MM.1S (cell line): ENCODE results near the gene SLC6A12.

Source experiments
- DNase-seq: peaks from one replicate; pipeline ENCODE4 v3.0.0-alpha.2; 2015
- H2AFZ ChIP-seq: fragments of 300-600 bp; sonication (generic); 2 replicates; pipeline ENCODE4 v1.6.0; 2016; ENCODE audit warnings: antibody characterized with exemption, low read length
- H3F3A ChIP-seq: fragments of 300-600 bp; sonication (generic); 2 replicates; pipeline ENCODE4 v1.6.1; 2016; ENCODE audit warnings: mild to moderate bottlenecking, antibody characterized with exemption, low read length, moderate library complexity, mixed read lengths; ENCODE audit not compliant: insufficient read depth
- H3K27ac ChIP-seq: fragments of 300-600 bp; sonication (generic); 2 replicates; pipeline ENCODE4 v1.5.1; 2016; ENCODE audit warnings: mild to moderate bottlenecking, low read length
- H3K27me3 ChIP-seq: fragments of 300-600 bp; sonication (generic); replicated peaks from 2 replicates; pipeline ENCODE4 v1.6.0; 2016; ENCODE audit warnings: low read length; ENCODE audit not compliant: insufficient read depth
- H3K36me3 ChIP-seq: fragments of 300-600 bp; sonication (generic); replicated peaks from 2 replicates; pipeline ENCODE4 v1.6.1; 2016; ENCODE audit warnings: mild to moderate bottlenecking, low read length, mixed read lengths; ENCODE audit not compliant: insufficient read depth
- H3K4me1 ChIP-seq: fragments of 300-600 bp; sonication (generic); 2 replicates; pipeline ENCODE4 v1.6.1; 2016; ENCODE audit warnings: low read length, mixed read lengths
- H3K4me2 ChIP-seq: fragments of 300-600 bp; sonication (generic); 2 replicates; pipeline ENCODE4 v1.6.0; 2016; ENCODE audit warnings: low read depth, low read length
- H3K4me3 ChIP-seq: fragments of 300-600 bp; sonication (generic); 2 replicates; pipeline ENCODE4 v1.5.1; 2016; ENCODE audit warnings: low read length, mixed read lengths
- H3K79me2 ChIP-seq: fragments of 300-600 bp; sonication (generic); 2 replicates; pipeline ENCODE4 v1.6.1; 2016; ENCODE audit warnings: mixed run types, low read length, mixed read lengths
- H3K9ac ChIP-seq: fragments of 300-600 bp; sonication (generic); 2 replicates; pipeline ENCODE4 v1.6.1; 2016; ENCODE audit warnings: low read length, mixed read lengths
- H3K9me2 ChIP-seq: fragments of 300-600 bp; sonication (generic); replicated peaks from 2 replicates; pipeline ENCODE4 v1.6.1; 2016; ENCODE audit warnings: mild to moderate bottlenecking, low read length, mixed read lengths; ENCODE audit not compliant: insufficient read depth
- H3K9me3 ChIP-seq: fragments of 300-600 bp; sonication (generic); replicated peaks from 2 replicates; pipeline ENCODE4 v1.6.1; 2016; ENCODE audit warnings: mild to moderate bottlenecking, low read length, mixed read lengths; ENCODE audit not compliant: insufficient read depth
- H4K20me1 ChIP-seq: fragments of 300-600 bp; sonication (generic); 2 replicates; pipeline ENCODE4 v1.6.1; 2016; ENCODE audit warnings: mild to moderate bottlenecking, low read length, moderate library complexity, mixed read lengths; ENCODE audit not compliant: insufficient read depth
- EZH2 ChIP-seq: fragments of 300-600 bp; sonication (generic); optimal IDR thresholded peaks from 2 replicates; pipeline ENCODE3; 2017; ENCODE audit warnings: low read depth, mild to moderate bottlenecking, antibody characterized with exemption, low read length, mixed read lengths
- EZH2phosphoT487 ChIP-seq: fragments of 300-600 bp; sonication (generic); IDR thresholded peaks from 2 replicates; pipeline ENCODE4 v1.6.1; 2018; ENCODE audit warnings: antibody characterized with exemption, low read length
- TF ChIP-seq, protein P1 (sequence below): fragments of 300-600 bp; sonication (generic); IDR thresholded peaks from 2 replicates; pipeline ENCODE4 v1.5.1; 2016; ENCODE audit warnings: antibody characterized with exemption, low read length, mixed read lengths

The SLC6A12 gene

GRCh38 chr12:211142-211465, 2.9 kb downstream of the SLC6A12 start:
- Histone ChIP-seq H3K4me1 (peaks cover 6% of the 10 kb centered on the region), H3K79me2 (no peaks in the 10 kb centered on the region), H4K20me1 (no peaks in the 10 kb centered on the region), H3K9ac (no peak overlapping the region), H3K9me3 (no peaks in the 10 kb centered on the region), H3K4me3 (no peak overlapping the region), H3K27me3 (peaks cover 27% of the 10 kb centered on the region; the same call in 1 of the 2 replicates), H3K9me2 (no peaks in the 10 kb centered on the region), H3K36me3 (no peaks in the 10 kb centered on the region), H2AFZ (no peak overlapping the region), H3F3A (no peaks in the 10 kb centered on the region), H3K27ac (no peak overlapping the region), H3K4me2 (no peak overlapping the region)
- DNase-seq: no peak
- TF ChIP-seq EZH2phosphoT487: no peak
- TF ChIP-seq EZH2: no peak
- TF ChIP-seq, protein P1, sequence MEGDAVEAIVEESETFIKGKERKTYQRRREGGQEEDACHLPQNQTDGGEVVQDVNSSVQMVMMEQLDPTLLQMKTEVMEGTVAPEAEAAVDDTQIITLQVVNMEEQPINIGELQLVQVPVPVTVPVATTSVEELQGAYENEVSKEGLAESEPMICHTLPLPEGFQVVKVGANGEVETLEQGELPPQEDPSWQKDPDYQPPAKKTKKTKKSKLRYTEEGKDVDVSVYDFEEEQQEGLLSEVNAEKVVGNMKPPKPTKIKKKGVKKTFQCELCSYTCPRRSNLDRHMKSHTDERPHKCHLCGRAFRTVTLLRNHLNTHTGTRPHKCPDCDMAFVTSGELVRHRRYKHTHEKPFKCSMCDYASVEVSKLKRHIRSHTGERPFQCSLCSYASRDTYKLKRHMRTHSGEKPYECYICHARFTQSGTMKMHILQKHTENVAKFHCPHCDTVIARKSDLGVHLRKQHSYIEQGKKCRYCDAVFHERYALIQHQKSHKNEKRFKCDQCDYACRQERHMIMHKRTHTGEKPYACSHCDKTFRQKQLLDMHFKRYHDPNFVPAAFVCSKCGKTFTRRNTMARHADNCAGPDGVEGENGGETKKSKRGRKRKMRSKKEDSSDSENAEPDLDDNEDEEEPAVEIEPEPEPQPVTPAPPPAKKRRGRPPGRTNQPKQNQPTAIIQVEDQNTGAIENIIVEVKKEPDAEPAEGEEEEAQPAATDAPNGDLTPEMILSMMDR: no peak

- H3K9me3 ChIP-seq: no peaks in the 10 kb centered on the region
- no peak overlapping the region for H3K9ac ChIP-seq
- H3K4me2 ChIP-seq: no peak overlapping the region
- no peaks in the 10 kb centered on the region for H3K79me2 ChIP-seq
- H3F3A ChIP-seq: no peaks in the 10 kb centered on the region
- DNase-seq: no peak
- no peaks in the 10 kb centered on the region for H4K20me1 ChIP-seq
- H3K27ac ChIP-seq: no peak overlapping the region
- no peak overlapping the region for H2AFZ ChIP-seq
- no peak overlapping the region for H3K4me3 ChIP-seq
- no peaks in the 10 kb centered on the region for H3K9me2 ChIP-seq
- H3K36me3 ChIP-seq: no peaks in the 10 kb centered on the region
- TF ChIP-seq, protein P1: no peak
- TF ChIP-seq EZH2phosphoT487 (no peak), EZH2 (no peak)
- peaks cover 6% of the 10 kb centered on the region for H3K4me1 ChIP-seq
- peaks cover 27% of the 10 kb centered on the region for H3K27me3 ChIP-seq
Measured at GRCh38 chr12:210277-211141, 3.4 kb downstream of the SLC6A12 start.

GRCh38 chr12:209851-210250, 4.1 kb downstream of the SLC6A12 start:
- no peaks in the 10 kb centered on the region for H3K9me3 ChIP-seq
- peaks cover 25% of the 10 kb centered on the region for H3K27me3 ChIP-seq
- no peaks in the 10 kb centered on the region for H3K79me2 ChIP-seq
- H3K4me2 ChIP-seq: no peak overlapping the region
- H3K27ac ChIP-seq: no peak overlapping the region
- no peak overlapping the region for H3K4me3 ChIP-seq
- no peak for TF ChIP-seq EZH2
- TF ChIP-seq, protein P1: no peak
- no peak for TF ChIP-seq EZH2phosphoT487
- no peaks in the 10 kb centered on the region for H3K36me3 ChIP-seq
- H4K20me1 ChIP-seq: no peaks in the 10 kb centered on the region
- H3K9me2 ChIP-seq: no peaks in the 10 kb centered on the region
- no peak for DNase-seq
- H2AFZ ChIP-seq: no peak overlapping the region
- H3K9ac ChIP-seq: no peak overlapping the region
- no peaks in the 10 kb centered on the region for H3F3A ChIP-seq
- peaks cover 6% of the 10 kb centered on the region for H3K4me1 ChIP-seq
